OCI-LY7 (cell line): ENCODE results near the gene ADAM33. TPM values are rescaled to one million over a fixed set of nuclear protein-coding genes. Genes with fewer than 3 reads are reported as not detected.

Source experiments
- BruUV-seq: library from RNA; stranded (reverse); fragments of 400-500 nt; replicated peaks from 2 replicates; lab custom pipeline; 2021; lab: Mats Ljungman, UMichigan
- CTCF ChIA-PET: fragments of 300-600 bp; sonication (Branson Sonifier 250); formaldehyde crosslinking; loops from one replicate; lab custom pipeline; 2022; ENCODE audit warnings: antibody characterized with exemption; ENCODE audit not compliant: unreplicated experiment; lab: Charles Lee
- POLR2A ChIA-PET: fragments of 300-600 bp; sonication (Branson Sonifier 250); formaldehyde crosslinking; loops from one replicate; lab custom pipeline; 2022; ENCODE audit warnings: antibody characterized with exemption; lab: Charles Lee
- DNase-seq: peaks from one replicate; pipeline ENCODE4 v3.0.0-alpha.2; 2015; ENCODE audit warnings: low spot score
- H2AFZ ChIP-seq: fragments of 200-600 bp; sonication (generic), shearing (Covaris generic); 2 replicates; pipeline ENCODE4 v1.6.1; 2014; ENCODE audit warnings: mild to moderate bottlenecking, antibody characterized with exemption, low read length, moderate library complexity
- H3K27ac ChIP-seq: fragments of 200-600 bp; sonication (generic); 2 replicates; pipeline ENCODE4 v1.5.1; 2014; ENCODE audit warnings: mixed run types, low read depth, mild to moderate bottlenecking, moderate library complexity, low read length, inconsistent platforms; ENCODE audit not compliant: poor library complexity, severe bottlenecking
- H3K36me3 ChIP-seq: fragments of 200-600 bp; sonication (generic); 2 replicates; pipeline ENCODE4 v1.6.1; 2014; ENCODE audit warnings: mild to moderate bottlenecking, antibody characterized with exemption, low read length, moderate library complexity, mixed read lengths; ENCODE audit not compliant: insufficient read depth
- H3K4me1 ChIP-seq: fragments of 200-600 bp; sonication (generic); 2 replicates; pipeline ENCODE4 v1.5.1; 2014; ENCODE audit warnings: mild to moderate bottlenecking, low read length; ENCODE audit not compliant: insufficient read depth, poor library complexity, severe bottlenecking
- H3K4me2 ChIP-seq: fragments of 200-600 bp; sonication (generic); 2 replicates; pipeline ENCODE4 v1.6.1; 2014; ENCODE audit warnings: mild to moderate bottlenecking, low read length
- H3K4me3 ChIP-seq: fragments of 200-600 bp; sonication (generic); 2 replicates; pipeline ENCODE4 v1.5.1; 2014; ENCODE audit warnings: mild to moderate bottlenecking, low read depth, low read length; ENCODE audit not compliant: poor library complexity, severe bottlenecking
- H3K79me2 ChIP-seq: fragments of 200-600 bp; sonication (generic); 2 replicates; pipeline ENCODE4 v1.6.1; 2016; ENCODE audit warnings: low read depth, mild to moderate bottlenecking, low read length, moderate library complexity, mixed read lengths; ENCODE audit not compliant: insufficient read depth
- H3K9me2 ChIP-seq: fragments of 200-600 bp; sonication (generic); 2 replicates; pipeline ENCODE4 v1.6.1; 2016; ENCODE audit warnings: mild to moderate bottlenecking, low read length, mixed read lengths; ENCODE audit not compliant: insufficient read depth
- H3K9me3 ChIP-seq: fragments of 200-600 bp; sonication (generic); 2 replicates; pipeline ENCODE4 v1.6.1; 2014; ENCODE audit warnings: mild to moderate bottlenecking, mixed run types, low read length, mixed read lengths
- H4K20me1 ChIP-seq: fragments of 200-600 bp; sonication (generic); 2 replicates; pipeline ENCODE4 v1.6.1; 2014; ENCODE audit warnings: mild to moderate bottlenecking, antibody characterized with exemption, low read length, moderate library complexity, mixed read lengths; ENCODE audit not compliant: insufficient read depth
- CTCF ChIP-seq: fragments of 200-600 bp; sonication (generic); conservative IDR thresholded peaks from 2 replicates; pipeline ENCODE4 v1.5.1; 2014; ENCODE audit warnings: mild to moderate bottlenecking, antibody characterized with exemption, low read length, moderate library complexity, mixed read lengths
- EZH2phosphoT487 ChIP-seq: fragments of 200-600 bp; sonication (generic); IDR thresholded peaks from 2 replicates; pipeline ENCODE4 v1.6.1; 2018; ENCODE audit warnings: low read depth, borderline replicate concordance, mild to moderate bottlenecking, mixed run types, antibody characterized with exemption, low read length, moderate library complexity, mixed read lengths
- intact Hi-C: fragments of 100-400 bp; cut with micrococcal nuclease; formaldehyde crosslinking; loops from one replicate; pipeline ENCODE4 v1.10.0; 2022; ENCODE audit not compliant: unreplicated experiment
- total RNA-seq, 2 experiments: library from RNA; depleted of rRNA in 1 of 2; stranded (reverse); fragments of >200 nt in 1 of 2; shearing (Covaris generic) in 1 of 2; gene quantifications; 2 replicates each; pipeline ENCODE4 v1.2.3, GENCODE V29; 2014 to 2022

ADAM33 gene
- total RNA-seq, 2 experiments from 2014 or later, result not detected

DNA sequence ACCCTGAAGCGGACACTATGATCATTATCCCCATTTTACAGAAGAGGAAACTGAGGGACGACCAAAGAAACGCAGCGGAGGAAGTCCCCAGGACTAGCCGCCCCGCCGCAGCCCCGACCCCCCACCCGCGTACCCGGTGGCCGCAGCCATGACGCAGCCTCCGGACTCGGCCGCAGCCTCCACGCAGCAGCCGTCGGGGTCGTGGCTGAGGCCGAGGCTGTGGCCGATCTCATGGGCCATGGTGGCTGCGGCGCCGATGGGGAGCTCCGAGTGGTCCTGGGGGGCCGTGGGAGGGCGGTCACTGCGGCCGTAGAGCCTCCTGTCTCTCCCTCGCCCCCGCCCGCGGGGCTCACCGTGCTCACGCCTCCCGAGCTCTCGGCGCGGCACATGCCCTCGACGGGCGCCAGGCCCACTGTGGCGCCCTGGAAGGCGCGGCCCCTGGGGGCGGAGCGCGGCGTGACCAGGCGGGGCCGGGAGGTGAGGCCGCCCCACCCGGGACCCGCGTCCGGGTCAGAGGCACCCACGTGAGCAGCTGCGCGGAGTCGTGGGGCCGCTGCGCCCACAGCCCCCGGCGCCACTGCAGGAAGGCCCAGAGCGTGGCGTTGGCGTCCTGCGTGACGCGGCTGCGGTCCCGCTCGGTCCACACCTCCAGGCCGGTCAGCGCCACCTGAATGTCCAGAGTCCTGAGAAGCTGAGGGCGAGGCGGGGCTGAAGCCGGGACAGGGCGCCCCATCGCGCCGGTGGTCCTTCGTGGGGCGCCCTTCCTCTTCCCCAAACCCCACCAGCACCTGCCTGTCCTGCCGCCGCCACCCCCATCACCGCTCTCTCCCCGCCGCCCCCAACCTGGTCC, 8.4 kb downstream of the ADAM33 start:
- intact Hi-C loops, result no loop called here
- POLR2A ChIA-PET, result no interaction called here

DNA sequence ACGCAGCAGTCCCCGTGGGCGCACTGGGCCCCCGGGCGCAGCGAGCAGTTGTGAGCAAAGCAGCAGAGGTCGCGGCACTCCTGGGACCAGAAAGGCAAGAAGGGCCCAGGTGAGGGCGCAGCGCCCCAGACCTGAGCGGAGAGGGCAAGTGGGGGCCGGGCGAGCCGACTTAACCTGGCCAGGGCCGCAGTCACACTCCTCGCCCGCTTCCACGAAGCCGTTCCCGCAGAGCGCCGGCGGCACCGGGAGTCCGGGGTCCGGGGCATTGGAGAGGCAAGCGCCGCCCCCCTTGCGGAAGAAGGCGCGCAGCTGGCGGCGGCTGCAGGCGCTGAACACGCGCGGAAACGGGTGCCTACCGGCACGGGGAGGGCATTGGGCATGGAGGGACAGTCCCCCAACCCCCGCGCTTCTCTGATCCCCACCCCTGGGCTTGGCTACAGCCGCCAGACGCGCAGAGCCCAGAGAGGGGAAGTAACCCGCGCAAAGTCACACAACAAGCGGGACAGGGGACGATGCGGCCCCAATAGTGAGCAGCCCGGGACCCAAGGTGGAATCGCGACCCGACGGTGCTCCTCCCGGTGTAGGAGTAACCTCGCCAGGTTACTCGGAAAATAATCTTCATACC, 9.2 kb downstream of the ADAM33 start:
- H3K4me1 ChIP-seq, result no peaks in the 10 kb centered on the region
- H3K9me3 ChIP-seq, result no peaks in the 10 kb centered on the region
- H3K9me2 ChIP-seq, result no peaks in the 10 kb centered on the region
- H3K79me2 ChIP-seq, result no peaks in the 10 kb centered on the region
- no peaks in the 10 kb centered on the region for H4K20me1 ChIP-seq
- H2AFZ ChIP-seq, result no peak overlapping the region
- no peak overlapping the region for H3K4me3 ChIP-seq
- ChIA-PET CTCF (no interaction called here), POLR2A (no interaction called here)
- no peak for TF ChIP-seq CTCF
- TF ChIP-seq EZH2phosphoT487, result no peak
- no peak overlapping the region for H3K27ac ChIP-seq
- intact Hi-C loops, result no loop called here
- DNase-seq, result no peak
- H3K36me3 ChIP-seq, result no peaks in the 10 kb centered on the region
- BruUV-seq, result no TSS peak
- H3K4me2 ChIP-seq, result no peak overlapping the region

More for the DNA sequence above, 8.4 kb downstream of the ADAM33 start:
- Histone ChIP-seq H3K4me3 (no peak overlapping the region), H3K4me1 (no peaks in the 10 kb centered on the region), H2AFZ (no peak overlapping the region), H3K9me3 (no peaks in the 10 kb centered on the region), H3K27ac (no peak overlapping the region), H3K9me2 (no peaks in the 10 kb centered on the region), H3K36me3 (no peaks in the 10 kb centered on the region), H4K20me1 (no peaks in the 10 kb centered on the region), H3K79me2 (no peaks in the 10 kb centered on the region), H3K4me2 (no peak overlapping the region)
- CTCF ChIA-PET, result no interaction called here
- no TSS peak for BruUV-seq
- TF ChIP-seq CTCF, result no peak
- no peak for TF ChIP-seq EZH2phosphoT487
- DNase-seq, result no peak
